ENCODE data around the gene THSD4.

DNA sequence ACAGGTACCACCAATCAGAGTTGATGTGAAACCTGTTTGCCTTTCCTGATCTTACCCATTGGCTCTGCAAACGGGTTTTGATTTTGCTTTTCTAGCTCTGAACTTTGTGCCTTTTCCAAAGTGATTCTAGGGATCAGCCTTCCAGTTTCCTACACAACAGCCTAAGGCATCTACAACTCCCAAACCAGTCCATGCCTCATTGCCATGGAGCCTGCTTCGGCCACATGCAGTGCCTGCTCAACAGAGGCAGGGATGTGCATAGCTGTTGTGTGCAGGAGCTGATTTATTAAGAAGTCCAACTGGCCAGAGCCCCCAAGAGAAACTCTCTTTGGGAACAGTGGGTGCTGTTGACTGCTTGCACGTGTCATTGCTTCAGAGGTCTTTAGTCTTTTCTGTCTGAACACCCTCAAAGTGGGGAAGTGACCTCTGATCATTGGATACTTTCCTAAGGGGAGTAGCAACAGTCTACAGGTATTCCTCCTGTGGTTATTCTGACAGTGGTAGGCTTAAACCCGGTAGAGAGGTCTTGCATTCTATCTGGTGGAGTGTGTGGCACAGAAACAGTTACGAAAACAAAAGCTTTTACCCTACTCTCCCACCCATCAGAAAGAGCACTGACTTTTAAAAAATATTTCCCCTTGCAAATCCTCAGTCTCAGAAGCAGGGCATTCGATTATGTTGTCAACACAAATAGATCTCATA is 36.6 kb upstream of the THSD4 start:
- TF ChIP-seq, protein P1, sequence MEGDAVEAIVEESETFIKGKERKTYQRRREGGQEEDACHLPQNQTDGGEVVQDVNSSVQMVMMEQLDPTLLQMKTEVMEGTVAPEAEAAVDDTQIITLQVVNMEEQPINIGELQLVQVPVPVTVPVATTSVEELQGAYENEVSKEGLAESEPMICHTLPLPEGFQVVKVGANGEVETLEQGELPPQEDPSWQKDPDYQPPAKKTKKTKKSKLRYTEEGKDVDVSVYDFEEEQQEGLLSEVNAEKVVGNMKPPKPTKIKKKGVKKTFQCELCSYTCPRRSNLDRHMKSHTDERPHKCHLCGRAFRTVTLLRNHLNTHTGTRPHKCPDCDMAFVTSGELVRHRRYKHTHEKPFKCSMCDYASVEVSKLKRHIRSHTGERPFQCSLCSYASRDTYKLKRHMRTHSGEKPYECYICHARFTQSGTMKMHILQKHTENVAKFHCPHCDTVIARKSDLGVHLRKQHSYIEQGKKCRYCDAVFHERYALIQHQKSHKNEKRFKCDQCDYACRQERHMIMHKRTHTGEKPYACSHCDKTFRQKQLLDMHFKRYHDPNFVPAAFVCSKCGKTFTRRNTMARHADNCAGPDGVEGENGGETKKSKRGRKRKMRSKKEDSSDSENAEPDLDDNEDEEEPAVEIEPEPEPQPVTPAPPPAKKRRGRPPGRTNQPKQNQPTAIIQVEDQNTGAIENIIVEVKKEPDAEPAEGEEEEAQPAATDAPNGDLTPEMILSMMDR (IDR thresholded peaks at IDR 0.05; ENCODE audit: insufficient read depth, low read depth, low read length): no peak
- TF ChIP-seq EZH2 (IDR thresholded peaks at IDR 0.05; ENCODE audit: insufficient read depth, low read length): no peak
